Activated T-cell treated with anti-CD3 and anti-CD28 coated beads, Interleukin-2, amount 50 U/mL, for 24 hours (primary cell): ENCODE data around the gene COX7A2L.
"Not testable (repeated sequence)": the region's sequence is repeated elsewhere in the genome, so short reads cannot be mapped to it uniquely, and the experiment has no call there.

Experiments used
- DNase-seq: peaks from one replicate; pipeline ENCODE4 v3.0.0-alpha.2; 2020
- H3K27ac Mint-ChIP-seq: 2 replicates; pipeline ENCODE4 v1.8.0; 2020; ENCODE audit warnings: mild to moderate bottlenecking, mixed read lengths
- H3K27me3 Mint-ChIP-seq: 2 replicates; pipeline ENCODE4 v1.8.0; 2020; ENCODE audit warnings: mixed read lengths
- H3K36me3 Mint-ChIP-seq: 2 replicates; pipeline ENCODE4 v1.8.0; 2020; ENCODE audit warnings: low read depth, mixed read lengths
- H3K4me1 Mint-ChIP-seq: 2 replicates; pipeline ENCODE4 v1.8.0; 2020; ENCODE audit warnings: low read depth, mixed read lengths
- H3K4me3 Mint-ChIP-seq: 2 replicates; pipeline ENCODE4 v1.8.0; 2020; ENCODE audit warnings: mild to moderate bottlenecking, moderate library complexity, mixed read lengths
- H3K9me3 Mint-ChIP-seq: 2 replicates; pipeline ENCODE4 v1.8.0; 2020; ENCODE audit warnings: mixed read lengths

COX7A2L gene

GRCh38 chr2:42353792-42354429, 7.1 kb downstream of the COX7A2L start:
- Mint-ChIP-seq H3K4me3 (no peak overlapping the region), H3K9me3 (no peaks in the 10 kb centered on the region), H3K36me3 (peaks cover 77% of the 10 kb centered on the region), H3K27me3 (no peaks in the 10 kb centered on the region), H3K4me1 (peaks cover 63% of the 10 kb centered on the region), H3K27ac (peak overlapping the region; percentile 69)
- DNase-seq = no peak

- Mint-ChIP-seq H3K4me1 (peaks cover 46% of the 10 kb centered on the region), H3K27me3 (no peaks in the 10 kb centered on the region), H3K36me3 (peaks cover 81% of the 10 kb centered on the region), H3K9me3 (no peaks in the 10 kb centered on the region), H3K4me3 (no peak overlapping the region), H3K27ac (no peak overlapping the region)
- no peak for DNase-seq
Observed at GRCh38 chr2:42351864-42352263, 9.2 kb downstream of the COX7A2L start.

GRCh38 chr2:42350434-42351063, 10.5 kb downstream of the COX7A2L start:
- no peaks in the 10 kb centered on the region for H3K27me3 Mint-ChIP-seq
- H3K4me3 Mint-ChIP-seq = no peak overlapping the region
- no peaks in the 10 kb centered on the region for H3K9me3 Mint-ChIP-seq
- peaks cover 82% of the 10 kb centered on the region for H3K36me3 Mint-ChIP-seq
- H3K4me1 Mint-ChIP-seq = peaks cover 36% of the 10 kb centered on the region
- H3K27ac Mint-ChIP-seq = no peak overlapping the region
- DNase-seq = no peak

GRCh38 chr2:42348113-42348805, 12.8 kb downstream of the COX7A2L start:
- DNase-seq = no peak
- Mint-ChIP-seq H3K4me3 (no peak overlapping the region), H3K36me3 (peaks cover 90% of the 10 kb centered on the region), H3K27ac (no peak overlapping the region), H3K9me3 (no peaks in the 10 kb centered on the region), H3K27me3 (no peaks in the 10 kb centered on the region), H3K4me1 (peaks cover 23% of the 10 kb centered on the region)

- peaks cover 26% of the 10 kb centered on the region for H3K4me1 Mint-ChIP-seq
- not testable (repeated sequence) for H3K9me3 Mint-ChIP-seq, H3K27ac Mint-ChIP-seq, H3K27me3 Mint-ChIP-seq, DNase-seq, H3K4me3 Mint-ChIP-seq
- H3K36me3 Mint-ChIP-seq = peaks cover 90% of the 10 kb centered on the region
Observed at GRCh38 chr2:42347518-42347917, 13.5 kb downstream of the COX7A2L start.

GRCh38 chr2:42346856-42347255, 14.2 kb downstream of the COX7A2L start:
- H3K27me3 Mint-ChIP-seq, H3K4me3 Mint-ChIP-seq, H3K27ac Mint-ChIP-seq, H3K9me3 Mint-ChIP-seq, DNase-seq: not testable (repeated sequence)
- Mint-ChIP-seq H3K36me3 (peaks cover 90% of the 10 kb centered on the region), H3K4me1 (peaks cover 33% of the 10 kb centered on the region)

GRCh38 chr2:42345986-42346385, 15.0 kb downstream of the COX7A2L start:
- no peak for DNase-seq
- Mint-ChIP-seq H3K36me3 (peaks cover 90% of the 10 kb centered on the region), H3K27ac (no peak overlapping the region), H3K9me3 (no peaks in the 10 kb centered on the region), H3K4me3 (no peak overlapping the region), H3K4me1 (peaks cover 41% of the 10 kb centered on the region), H3K27me3 (no peaks in the 10 kb centered on the region)

- Mint-ChIP-seq H3K9me3 (no peaks in the 10 kb centered on the region), H3K27ac (peak overlapping the region; percentile 34), H3K27me3 (no peaks in the 10 kb centered on the region), H3K4me3 (no peak overlapping the region), H3K36me3 (peaks cover 89% of the 10 kb centered on the region), H3K4me1 (peaks cover 35% of the 10 kb centered on the region)
- no peak for DNase-seq
Observed at GRCh38 chr2:42342795-42343241, 18.2 kb downstream of the COX7A2L start.

- Mint-ChIP-seq H3K4me1 (peaks cover 35% of the 10 kb centered on the region), H3K27me3 (no peaks in the 10 kb centered on the region), H3K4me3 (no peak overlapping the region), H3K9me3 (no peaks in the 10 kb centered on the region), H3K36me3 (peaks cover 92% of the 10 kb centered on the region), H3K27ac (peak overlapping the region; percentile 89)
- DNase-seq = no peak
Observed at GRCh38 chr2:42342061-42342794, 18.8 kb downstream of the COX7A2L start.

- peak overlapping the region; percentile 89 for H3K27ac Mint-ChIP-seq
- H3K4me3 Mint-ChIP-seq = no peak overlapping the region
- H3K4me1 Mint-ChIP-seq = peaks cover 35% of the 10 kb centered on the region
- peaks cover 94% of the 10 kb centered on the region for H3K36me3 Mint-ChIP-seq
- H3K9me3 Mint-ChIP-seq = no peaks in the 10 kb centered on the region
- DNase-seq = no peak
- H3K27me3 Mint-ChIP-seq = no peaks in the 10 kb centered on the region
Observed at GRCh38 chr2:42340938-42341636, 19.9 kb downstream of the COX7A2L start.

GRCh38 chr2:42340045-42340937, 20.7 kb downstream of the COX7A2L start:
- H3K4me3 Mint-ChIP-seq = no peak overlapping the region
- no peak for DNase-seq
- H3K36me3 Mint-ChIP-seq = peaks cover 94% of the 10 kb centered on the region
- H3K27ac Mint-ChIP-seq = peak overlapping the region; percentile 78
- H3K27me3 Mint-ChIP-seq = no peaks in the 10 kb centered on the region
- peaks cover 35% of the 10 kb centered on the region for H3K4me1 Mint-ChIP-seq
- no peaks in the 10 kb centered on the region for H3K9me3 Mint-ChIP-seq

GRCh38 chr2:42339191-42339912, 21.7 kb downstream of the COX7A2L start:
- H3K27ac Mint-ChIP-seq = peak overlapping the region; percentile 78
- peaks cover 93% of the 10 kb centered on the region for H3K36me3 Mint-ChIP-seq
- no peaks in the 10 kb centered on the region for H3K27me3 Mint-ChIP-seq

More at GRCh38 chr2:42339191-42339912, 21.7 kb downstream of the COX7A2L start:
- H3K4me3 Mint-ChIP-seq = no peak overlapping the region
- H3K9me3 Mint-ChIP-seq = no peaks in the 10 kb centered on the region
- H3K4me1 Mint-ChIP-seq = peaks cover 35% of the 10 kb centered on the region
- DNase-seq = no peak
